ENCODE results near the gene MICU1.

Gene MICU1

DNA sequence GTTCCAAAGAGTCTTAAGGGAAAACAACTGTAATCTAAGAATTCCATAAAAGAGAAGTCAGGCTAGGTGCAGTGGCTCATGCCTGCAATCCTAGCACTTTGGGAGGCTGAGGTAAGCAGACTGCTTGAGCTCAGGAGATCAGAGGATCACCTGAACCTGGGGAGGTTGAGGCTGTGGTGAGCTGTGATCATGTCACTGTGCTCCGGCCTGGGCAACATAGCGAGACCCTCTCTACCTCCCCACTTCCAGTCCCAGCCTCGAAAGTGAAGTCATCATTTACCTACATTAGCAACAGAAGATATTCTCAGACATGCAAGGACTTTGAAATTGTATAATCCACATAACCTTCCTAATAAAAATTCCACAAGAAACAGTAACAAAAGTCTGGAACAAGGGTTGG, 141.4 kb downstream of the MICU1 start:
- TF ChIP-seq, protein P1, sequence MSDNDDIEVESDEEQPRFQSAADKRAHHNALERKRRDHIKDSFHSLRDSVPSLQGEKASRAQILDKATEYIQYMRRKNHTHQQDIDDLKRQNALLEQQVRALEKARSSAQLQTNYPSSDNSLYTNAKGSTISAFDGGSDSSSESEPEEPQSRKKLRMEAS (IDR thresholded peaks at IDR 0.05), result no peak
- no peak for TF ChIP-seq TAF1 (IDR thresholded peaks at IDR 0.05; ENCODE audit: low read depth)
- no peak for TF ChIP-seq FOXM1 (IDR thresholded peaks at IDR 0.05; ENCODE audit: borderline replicate concordance, low read depth)
- no peak for TF ChIP-seq NFIC (IDR thresholded peaks at IDR 0.05)
- TF ChIP-seq CREB1 (IDR thresholded peaks at IDR 0.05; ENCODE audit: low read depth), result no peak
- no peak for TF ChIP-seq YY1 (IDR thresholded peaks at IDR 0.05; ENCODE audit: low read depth)
- TF ChIP-seq TCF12 (IDR thresholded peaks at IDR 0.05; ENCODE audit: low read depth), result no peak
- TF ChIP-seq RAD21 (IDR thresholded peaks at IDR 0.05; ENCODE audit: low read depth), result no peak
- TF ChIP-seq, protein P2, sequence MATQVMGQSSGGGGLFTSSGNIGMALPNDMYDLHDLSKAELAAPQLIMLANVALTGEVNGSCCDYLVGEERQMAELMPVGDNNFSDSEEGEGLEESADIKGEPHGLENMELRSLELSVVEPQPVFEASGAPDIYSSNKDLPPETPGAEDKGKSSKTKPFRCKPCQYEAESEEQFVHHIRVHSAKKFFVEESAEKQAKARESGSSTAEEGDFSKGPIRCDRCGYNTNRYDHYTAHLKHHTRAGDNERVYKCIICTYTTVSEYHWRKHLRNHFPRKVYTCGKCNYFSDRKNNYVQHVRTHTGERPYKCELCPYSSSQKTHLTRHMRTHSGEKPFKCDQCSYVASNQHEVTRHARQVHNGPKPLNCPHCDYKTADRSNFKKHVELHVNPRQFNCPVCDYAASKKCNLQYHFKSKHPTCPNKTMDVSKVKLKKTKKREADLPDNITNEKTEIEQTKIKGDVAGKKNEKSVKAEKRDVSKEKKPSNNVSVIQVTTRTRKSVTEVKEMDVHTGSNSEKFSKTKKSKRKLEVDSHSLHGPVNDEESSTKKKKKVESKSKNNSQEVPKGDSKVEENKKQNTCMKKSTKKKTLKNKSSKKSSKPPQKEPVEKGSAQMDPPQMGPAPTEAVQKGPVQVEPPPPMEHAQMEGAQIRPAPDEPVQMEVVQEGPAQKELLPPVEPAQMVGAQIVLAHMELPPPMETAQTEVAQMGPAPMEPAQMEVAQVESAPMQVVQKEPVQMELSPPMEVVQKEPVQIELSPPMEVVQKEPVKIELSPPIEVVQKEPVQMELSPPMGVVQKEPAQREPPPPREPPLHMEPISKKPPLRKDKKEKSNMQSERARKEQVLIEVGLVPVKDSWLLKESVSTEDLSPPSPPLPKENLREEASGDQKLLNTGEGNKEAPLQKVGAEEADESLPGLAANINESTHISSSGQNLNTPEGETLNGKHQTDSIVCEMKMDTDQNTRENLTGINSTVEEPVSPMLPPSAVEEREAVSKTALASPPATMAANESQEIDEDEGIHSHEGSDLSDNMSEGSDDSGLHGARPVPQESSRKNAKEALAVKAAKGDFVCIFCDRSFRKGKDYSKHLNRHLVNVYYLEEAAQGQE (IDR thresholded peaks at IDR 0.05; ENCODE audit: low read depth), result no peak
- TF ChIP-seq, protein P3, sequence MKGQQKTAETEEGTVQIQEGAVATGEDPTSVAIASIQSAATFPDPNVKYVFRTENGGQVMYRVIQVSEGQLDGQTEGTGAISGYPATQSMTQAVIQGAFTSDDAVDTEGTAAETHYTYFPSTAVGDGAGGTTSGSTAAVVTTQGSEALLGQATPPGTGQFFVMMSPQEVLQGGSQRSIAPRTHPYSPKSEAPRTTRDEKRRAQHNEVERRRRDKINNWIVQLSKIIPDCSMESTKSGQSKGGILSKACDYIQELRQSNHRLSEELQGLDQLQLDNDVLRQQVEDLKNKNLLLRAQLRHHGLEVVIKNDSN (IDR thresholded peaks at IDR 0.05), result no peak
- no peak for TF ChIP-seq EGR1 (IDR thresholded peaks at IDR 0.05)
- TF ChIP-seq TEAD4 (IDR thresholded peaks at IDR 0.05), result no peak
- no peak for TF ChIP-seq EP300 (IDR thresholded peaks at IDR 0.05; ENCODE audit: borderline replicate concordance)
- no peak for TF ChIP-seq ZBTB7A (IDR thresholded peaks at IDR 0.05; ENCODE audit: low read depth)
- TF ChIP-seq CEBPB (IDR thresholded peaks at IDR 0.05), result no peak

DNA sequence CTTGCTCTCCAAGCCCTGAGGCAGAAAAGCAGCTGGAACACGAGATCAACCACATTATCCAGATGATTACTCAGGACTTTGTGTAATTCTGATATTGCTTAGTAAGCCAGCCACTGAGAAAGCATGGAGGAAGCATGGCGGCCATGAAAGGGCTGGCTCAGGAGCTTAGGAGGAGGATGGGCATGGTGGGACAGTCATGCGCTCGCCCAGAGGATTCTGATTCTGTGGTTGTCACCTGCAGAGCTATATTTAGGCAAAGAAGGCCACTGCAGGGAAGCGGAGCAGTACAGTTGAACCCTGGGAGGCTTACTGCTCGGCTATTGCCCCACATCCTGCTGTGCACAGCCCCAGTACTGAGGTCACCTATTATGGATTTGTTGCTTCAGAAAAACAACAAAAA, 142.4 kb downstream of the MICU1 start:
- TF ChIP-seq TCF12 (IDR thresholded peaks at IDR 0.05; ENCODE audit: low read depth) (no peak), NFIC (IDR thresholded peaks at IDR 0.05) (no peak), EP300 (IDR thresholded peaks at IDR 0.05; ENCODE audit: borderline replicate concordance) (no peak), YY1 (IDR thresholded peaks at IDR 0.05; ENCODE audit: low read depth) (no peak), FOXM1 (IDR thresholded peaks at IDR 0.05; ENCODE audit: borderline replicate concordance, low read depth) (no peak), ZBTB7A (IDR thresholded peaks at IDR 0.05; ENCODE audit: low read depth) (no peak), CEBPB (IDR thresholded peaks at IDR 0.05) (no peak), EGR1 (IDR thresholded peaks at IDR 0.05) (no peak), TAF1 (IDR thresholded peaks at IDR 0.05; ENCODE audit: low read depth) (no peak)
- TF ChIP-seq, protein P3 (IDR thresholded peaks at IDR 0.05), result no peak
- TF ChIP-seq, protein P2 (IDR thresholded peaks at IDR 0.05; ENCODE audit: low read depth), result no peak

DNA sequence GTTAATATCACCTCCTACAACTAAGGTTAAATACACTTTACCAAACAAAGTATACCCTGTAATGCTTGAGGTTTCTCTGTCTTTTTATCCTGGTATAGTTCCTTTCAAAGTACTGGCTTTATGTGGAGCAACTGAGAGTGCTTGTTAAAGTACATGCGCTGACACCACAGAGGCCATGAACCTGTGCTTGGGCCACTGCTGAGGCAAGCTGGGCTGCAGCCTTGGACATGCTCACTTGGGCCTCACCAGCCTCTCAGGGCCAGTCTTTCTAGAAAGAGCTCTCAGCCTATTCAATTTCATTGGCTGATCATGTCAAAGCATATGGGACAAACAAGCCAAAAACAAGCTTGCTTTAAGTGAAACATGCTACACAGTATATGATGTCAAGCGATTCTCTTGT, 145.0 kb downstream of the MICU1 start:
- TF ChIP-seq TCF12 (IDR thresholded peaks at IDR 0.05; ENCODE audit: low read depth) (no peak), YY1 (IDR thresholded peaks at IDR 0.05; ENCODE audit: low read depth) (no peak), TEAD4 (IDR thresholded peaks at IDR 0.05) (no peak), EP300 (IDR thresholded peaks at IDR 0.05; ENCODE audit: borderline replicate concordance) (no peak), FOXM1 (IDR thresholded peaks at IDR 0.05; ENCODE audit: borderline replicate concordance, low read depth) (no peak), CREB1 (IDR thresholded peaks at IDR 0.05; ENCODE audit: low read depth) (no peak), TAF1 (IDR thresholded peaks at IDR 0.05; ENCODE audit: low read depth) (no peak), EGR1 (IDR thresholded peaks at IDR 0.05) (no peak), NFIC (IDR thresholded peaks at IDR 0.05) (no peak), ZBTB7A (IDR thresholded peaks at IDR 0.05; ENCODE audit: low read depth) (no peak), CEBPB (IDR thresholded peaks at IDR 0.05) (no peak), RAD21 (IDR thresholded peaks at IDR 0.05; ENCODE audit: low read depth) (no peak)
- TF ChIP-seq, protein P1 (IDR thresholded peaks at IDR 0.05), result no peak
- TF ChIP-seq, protein P2 (IDR thresholded peaks at IDR 0.05; ENCODE audit: low read depth), result no peak
- TF ChIP-seq, protein P3 (IDR thresholded peaks at IDR 0.05), result no peak

DNA sequence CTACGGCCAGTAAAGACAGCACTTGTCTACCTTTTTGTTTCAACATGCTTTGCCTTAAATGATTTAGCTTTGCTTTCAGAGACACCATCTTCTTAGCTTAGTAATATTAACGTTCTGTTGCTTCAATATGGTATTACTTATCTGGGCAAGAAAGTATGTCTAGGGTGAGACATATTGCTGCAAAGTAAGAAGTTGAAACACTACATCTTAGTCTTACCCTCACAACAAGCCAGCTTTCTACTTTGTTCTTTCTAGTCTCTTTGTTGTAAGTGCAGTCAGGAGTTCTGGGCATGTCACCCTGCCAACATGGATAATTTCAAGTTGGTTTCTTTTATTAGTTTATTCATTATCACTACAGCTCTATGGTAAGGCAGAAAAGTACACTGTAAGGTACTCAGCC, 148.4 kb downstream of the MICU1 start:
- TF ChIP-seq NFIC (IDR thresholded peaks at IDR 0.05) (no peak), CREB1 (IDR thresholded peaks at IDR 0.05; ENCODE audit: low read depth) (no peak), FOXM1 (IDR thresholded peaks at IDR 0.05; ENCODE audit: borderline replicate concordance, low read depth) (no peak), EGR1 (IDR thresholded peaks at IDR 0.05) (no peak), ZBTB7A (IDR thresholded peaks at IDR 0.05; ENCODE audit: low read depth) (no peak), TCF12 (IDR thresholded peaks at IDR 0.05; ENCODE audit: low read depth) (no peak), YY1 (IDR thresholded peaks at IDR 0.05; ENCODE audit: low read depth) (no peak), TEAD4 (IDR thresholded peaks at IDR 0.05) (no peak), EP300 (IDR thresholded peaks at IDR 0.05; ENCODE audit: borderline replicate concordance) (no peak), RAD21 (IDR thresholded peaks at IDR 0.05; ENCODE audit: low read depth) (no peak)
- TF ChIP-seq, protein P1 (IDR thresholded peaks at IDR 0.05), result no peak
- TF ChIP-seq, protein P2 (IDR thresholded peaks at IDR 0.05; ENCODE audit: low read depth), result no peak

All from Ishikawa (cell line).